IMR-90 (cell line): Measurements from ENCODE around the gene JPH4. TPM values are rescaled to one million over a fixed set of nuclear protein-coding genes. Genes with fewer than 3 reads are reported as not detected.

Experiments used
- ATAC-seq: fragments of 200-7000 bp; cut with Tn5 transposase; 2 replicates; pipeline ENCODE4 v1.9.1; 2020; ENCODE audit warnings: low read depth, mild to moderate bottlenecking, moderate library complexity
- Bru-seq: library from RNA; stranded (reverse); fragments of 400-500 nt; gene quantifications from one replicate; lab custom pipeline; 2021; lab: Mats Ljungman, UMichigan
- BruChase-seq, 2 experiments: library from RNA; stranded (reverse); fragments of 400-500 nt; gene quantifications; one replicate each; lab custom pipeline; 2021; lab: Mats Ljungman, UMichigan
- BruUV-seq: library from RNA; stranded (reverse); fragments of 400-500 nt; replicated peaks from 2 replicates; lab custom pipeline; 2021; lab: Mats Ljungman, UMichigan
- CTCF ChIA-PET: fragments of 300-600 bp; formaldehyde crosslinking; extraction: SDS; loops from one replicate; lab custom pipeline; 2021; ENCODE audit warnings: antibody characterized with exemption; lab: Yijun Ruan, JAX
- POLR2A ChIA-PET: fragments of 300-600 bp; sonication (Branson Sonifier 250); formaldehyde crosslinking; loops from one replicate; lab custom pipeline; 2022; ENCODE audit warnings: antibody characterized with exemption; ENCODE audit not compliant: unreplicated experiment; lab: Charles Lee
- DNase-seq: peaks from one replicate; pipeline ENCODE4 v3.0.0; 2013
- H2AFZ ChIP-seq: replicated peaks from 2 replicates; pipeline ENCODE3; 2013; ENCODE audit warnings: low read length, mild to moderate bottlenecking; ENCODE audit not compliant: poor library complexity
- H2AK5ac ChIP-seq: 2 replicates; pipeline ENCODE4 v1.6.1; 2013; ENCODE audit warnings: low read depth, low read length, inconsistent platforms
- H2AK9ac ChIP-seq: replicated peaks from 2 replicates; pipeline ENCODE3; 2013; ENCODE audit warnings: mild to moderate bottlenecking, low read depth, low read length, moderate library complexity; ENCODE audit not compliant: poor library complexity
- H2BK120ac ChIP-seq: 2 replicates; pipeline ENCODE4 v1.6.1; 2013; ENCODE audit warnings: low read depth, low read length, inconsistent platforms
- H2BK15ac ChIP-seq: 3 replicates; pipeline ENCODE4 v1.6.1; 2013; ENCODE audit warnings: low read depth, low read length, inconsistent platforms
- H2BK20ac ChIP-seq: 2 replicates; pipeline ENCODE4 v1.6.1; 2013; ENCODE audit warnings: low read depth, mild to moderate bottlenecking, inconsistent platforms, low read length, moderate library complexity
- H2BK5ac ChIP-seq: 2 replicates; pipeline ENCODE4 v1.6.1; 2013; ENCODE audit warnings: mild to moderate bottlenecking, low read depth, low read length, inconsistent platforms; ENCODE audit not compliant: poor library complexity, severe bottlenecking
- H3K14ac ChIP-seq: replicated peaks from 2 replicates; pipeline ENCODE4 v1.6.1; 2013; ENCODE audit warnings: low read depth, low read length, inconsistent platforms
- H3K18ac ChIP-seq: 2 replicates; pipeline ENCODE4 v1.6.1; 2013; ENCODE audit warnings: low read depth, low read length, control low read depth
- H3K23ac ChIP-seq: 2 replicates; pipeline ENCODE4 v1.6.1; 2013; ENCODE audit warnings: low read depth, low read length, inconsistent platforms
- H3K27ac ChIP-seq: 2 replicates; pipeline ENCODE4 v1.5.1; 2013; ENCODE audit warnings: mild to moderate bottlenecking, control low read depth, low read length; ENCODE audit not compliant: insufficient read depth
- H3K27me3 ChIP-seq: 2 replicates; pipeline ENCODE4 v1.6.1; 2013; ENCODE audit warnings: low read length; ENCODE audit not compliant: control insufficient read depth, insufficient read depth
- H3K36me3 ChIP-seq: 2 replicates; pipeline ENCODE4 v1.6.1; 2013; ENCODE audit warnings: low read length, mixed read lengths; ENCODE audit not compliant: control insufficient read depth, insufficient read depth
- H3K4ac ChIP-seq: 2 replicates; pipeline ENCODE4 v1.6.1; 2013; ENCODE audit warnings: low read depth, low read length, inconsistent platforms
- H3K4me1 ChIP-seq: 2 replicates; pipeline ENCODE4 v1.6.1; 2013; ENCODE audit warnings: low read length, mixed read lengths; ENCODE audit not compliant: control insufficient read depth, insufficient read depth
- H3K4me2 ChIP-seq: 2 replicates; pipeline ENCODE4 v1.6.1; 2013; ENCODE audit warnings: low read depth, mild to moderate bottlenecking, control low read depth, low read length, moderate library complexity
- H3K4me3 ChIP-seq: 2 replicates; pipeline ENCODE4 v1.5.1; 2013; ENCODE audit warnings: low read depth, mild to moderate bottlenecking, control low read depth, low read length, moderate library complexity; ENCODE audit not compliant: insufficient read depth
- H3K56ac ChIP-seq: 2 replicates; pipeline ENCODE4 v1.6.1; 2013; ENCODE audit warnings: low read length, inconsistent platforms; ENCODE audit not compliant: insufficient read depth; ENCODE audit errors: extremely low read depth
- H3K79me1 ChIP-seq, 2 experiments: 2 replicates each; pipeline ENCODE4 v1.6.1; 2013; ENCODE audit warnings: low read length in 2 of 2, inconsistent platforms in 1 of 2, low read depth in 1 of 2
- H3K9ac ChIP-seq: 2 replicates; pipeline ENCODE4 v1.6.1; 2013; ENCODE audit warnings: low read depth, low read length, control low read depth
- H3K9me1 ChIP-seq: 2 replicates; pipeline ENCODE4 v1.6.1; 2013; ENCODE audit warnings: low read length, inconsistent platforms; ENCODE audit not compliant: insufficient read depth
- H3K9me3 ChIP-seq: 2 replicates; pipeline ENCODE4 v1.6.1; 2013; ENCODE audit warnings: low read length; ENCODE audit not compliant: control insufficient read depth, insufficient read depth
- H4K20me1 ChIP-seq: 2 replicates; pipeline ENCODE4 v1.6.1; 2013; ENCODE audit warnings: low read length, inconsistent platforms; ENCODE audit not compliant: insufficient read depth
- H4K5ac ChIP-seq: 2 replicates; pipeline ENCODE4 v1.6.1; 2013; ENCODE audit warnings: mild to moderate bottlenecking, low read depth, low read length, control low read depth
- H4K8ac ChIP-seq, 2 experiments: 2 replicates each; pipeline ENCODE4 v1.6.1; 2013; ENCODE audit warnings: low read depth in 2 of 2, low read length in 2 of 2, control low read depth in 1 of 2, inconsistent platforms in 1 of 2
- H4K91ac ChIP-seq: 2 replicates; pipeline ENCODE4 v1.6.1; 2013; ENCODE audit warnings: low read depth, low read length, inconsistent platforms; ENCODE audit not compliant: insufficient read depth
- CHD1 ChIP-seq: IDR thresholded peaks from 2 replicates; pipeline ENCODE4 v1.6.1; 2012; ENCODE audit warnings: low read depth, low read length, improper control_type of control experiment
- RFX5 ChIP-seq: IDR thresholded peaks from 2 replicates; pipeline ENCODE4 v1.8.0; 2012; ENCODE audit warnings: low read depth, mild to moderate bottlenecking, low read length, moderate library complexity
- WGBS, 2 experiments: methylation state at CpG; one replicate each; pipeline versions ENCODE4 v1.1.5 to v1.1.7; 2013; ENCODE audit warnings: missing lambda C conversion rate in 2 of 2; ENCODE audit not compliant: insufficient read length in 1 of 2; ENCODE audit errors: extremely low coverage in 2 of 2; 5-methylcytosine and 5-hydroxymethylcytosine counted together
- dilution Hi-C: fragments of 300-500 bp; cut with HindIII; formaldehyde crosslinking; loops from one replicate; pipeline ENCODE4 v1.14.3; 2018; ENCODE audit warnings: low sequenced_read_pairs; ENCODE audit not compliant: unreplicated experiment
- in situ Hi-C: fragments of 300-500 bp; cut with MboI; formaldehyde crosslinking; loops from 3 replicates; pipeline ENCODE4 v1.14.3; 2019; ENCODE audit warnings: low sequenced_read_pairs, inconsistent platforms, mixed read lengths
- intact Hi-C: fragments of 100-400 bp; cut with micrococcal nuclease; formaldehyde crosslinking; loops from 2 replicates; pipeline ENCODE4 v1.10.0; 2022
- long read RNA-seq: library from polyadenylated mRNA; unstranded; transcript quantifications from one replicate; pipeline ENCODE4 v2.0.0, GENCODE V29; 2021; ENCODE audit not compliant: unreplicated experiment
- polyA plus RNA-seq, 3 experiments: library from polyadenylated mRNA; depleted of rRNA; stranded (reverse); fragments of >200 nt; gene quantifications; 2 replicates each; pipeline ENCODE4 v1.2.3, GENCODE V29; 2012; ENCODE audit warnings: low replicate concordance in 1 of 3
- total RNA-seq: library from RNA; depleted of rRNA; stranded (reverse); fragments of >200 nt; gene quantifications from 2 replicates; pipeline ENCODE4 v1.2.3, GENCODE V29; 2012; rRNA removed

The JPH4 gene
- total RNA-seq: not detected in 2 replicates
- not detected in 2 replicates for polyA plus RNA-seq (2012; rRNA removed)
- polyA plus RNA-seq (2012; cell fraction: cytosol; rRNA removed): not detected in 2 replicates
- polyA plus RNA-seq (2012; cell fraction: nucleus; rRNA removed; ENCODE audit: low replicate concordance): not detected in 2 replicates
- not detected for Bru-seq, nascent RNA
- not detected for BruChase-seq, experiment 1, labeled RNA remaining after a 6-hour chase
- not detected for BruChase-seq, experiment 2, labeled RNA remaining after a 2-hour chase
- long read RNA-seq: 0 reads

DNA sequence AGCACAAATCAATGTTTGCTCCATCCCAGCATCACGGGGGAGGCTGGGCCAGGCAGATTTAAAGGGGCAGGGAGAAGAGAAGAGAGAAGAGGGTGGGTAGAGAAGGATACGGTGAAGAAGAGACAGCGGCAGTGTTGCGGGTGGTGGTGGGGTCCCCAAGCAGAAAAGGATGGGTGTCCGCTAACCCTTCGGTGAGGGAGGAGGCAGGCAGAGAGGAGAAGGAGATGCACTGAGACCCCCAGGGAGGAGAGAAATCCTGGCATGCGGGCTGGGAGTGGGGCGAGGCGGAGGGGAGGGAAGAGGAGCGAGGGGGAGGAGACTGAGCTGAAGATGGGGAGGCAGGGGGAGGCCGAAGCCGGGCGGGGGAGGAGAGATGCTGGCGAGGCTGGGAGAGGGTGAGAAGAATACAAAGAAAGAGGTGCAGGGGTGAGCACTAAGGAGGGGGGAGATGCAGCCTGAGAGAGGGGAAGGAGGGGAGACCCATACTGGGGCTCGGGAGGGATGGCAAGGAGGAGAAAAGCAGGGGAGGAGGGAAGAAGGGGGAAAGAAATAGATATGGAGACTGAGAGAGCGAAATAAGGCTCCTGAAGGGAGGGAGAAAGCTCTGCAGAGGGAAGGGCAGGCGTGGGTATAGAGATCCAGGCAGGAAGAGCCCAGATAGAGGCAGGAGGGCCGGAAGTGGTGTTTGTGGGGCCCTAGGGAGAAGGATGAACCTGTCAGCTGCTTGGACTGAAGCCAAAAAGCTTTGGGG lies at the start of gene JPH4:
JPH4 (minus strand) TSS at position 231 of the 751 bp plus-strand sequence. CDS start 1,337 bp downstream, outside the sequence.
- Histone ChIP-seq H3K4me3 (no peak within 1 kb of the TSS), H4K5ac (no peak within 1 kb of the TSS), H3K14ac (no peak within 1 kb of the TSS), H3K23ac (no peak within 1 kb of the TSS), H2BK120ac (no peak within 1 kb of the TSS), H2AFZ (peak within 1 kb of the TSS; percentile 32), H2AK5ac (no peak within 1 kb of the TSS), H3K9me3 (no peaks in the 10 kb centered on the region; the same call in 1 of the 2 replicates), H3K4me2 (no peak within 1 kb of the TSS), H2BK15ac (no peak within 1 kb of the TSS), H2BK20ac (no peak within 1 kb of the TSS), H3K4ac (no peak within 1 kb of the TSS), H3K27ac (no peak within 1 kb of the TSS), H4K20me1 (no peaks in the 10 kb centered on the region; the same call in 1 of the 2 replicates), H3K4me1 (no peaks in the 10 kb centered on the region), H2AK9ac (no peak within 1 kb of the TSS), H4K8ac (no peak within 1 kb of the TSS), H3K56ac (no peak within 1 kb of the TSS), H3K18ac (no peak within 1 kb of the TSS), H3K36me3 (no peaks in the 10 kb centered on the region), H3K9me1 (no peaks in the 10 kb centered on the region), H4K91ac (no peak within 1 kb of the TSS), H3K9ac (no peak within 1 kb of the TSS; the same call in 1 of the 2 replicates), H3K27me3 (peaks cover 59% of the 10 kb centered on the region), H3K79me1 (no peaks in the 10 kb centered on the region), H2BK5ac (no peak within 1 kb of the TSS)
- ATAC-seq (no peak), DNase-seq (no peak)
- dilution Hi-C loops (no loop called here), in situ Hi-C loops (no loop called here), intact Hi-C loops (no loop called here)
- ChIA-PET CTCF (no interaction called here), POLR2A (interaction anchor here (0.6 kb wide), 1 partner anchor 1292 kb away, joined by 3 read pairs; no protein-coding TSS in a partner anchor)
- 3% methylated on average over 13 of the region's 18 CpGs; no CpG with 5 or more reads in 1 of the 2 experiments for WGBS, 2 experiments
- TF ChIP-seq CHD1 (no peak), RFX5 (no peak)
- BruUV-seq: no TSS peak
